ENCODE results near the gene GRIP1.

DNA sequence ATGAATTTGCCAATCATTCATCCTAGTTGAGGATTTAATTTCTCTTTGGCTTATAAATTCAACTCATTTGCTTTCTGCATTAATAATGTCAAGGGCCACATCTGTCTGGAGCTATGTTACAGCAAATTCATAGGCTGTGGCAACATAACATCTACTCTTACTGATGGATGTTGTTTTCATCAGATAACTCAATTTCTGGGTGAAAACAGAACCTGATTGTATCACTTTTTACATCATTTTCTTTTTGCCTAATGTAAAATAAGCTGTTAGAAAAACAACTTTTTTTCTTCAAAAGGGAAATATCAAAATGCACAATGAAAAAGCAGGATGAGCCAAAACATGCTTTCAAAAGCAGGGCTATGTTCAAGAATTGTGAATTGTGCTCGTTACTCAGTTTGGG, 303.3 kb downstream of the GRIP1 start:
- TF ChIP-seq, protein P1, sequence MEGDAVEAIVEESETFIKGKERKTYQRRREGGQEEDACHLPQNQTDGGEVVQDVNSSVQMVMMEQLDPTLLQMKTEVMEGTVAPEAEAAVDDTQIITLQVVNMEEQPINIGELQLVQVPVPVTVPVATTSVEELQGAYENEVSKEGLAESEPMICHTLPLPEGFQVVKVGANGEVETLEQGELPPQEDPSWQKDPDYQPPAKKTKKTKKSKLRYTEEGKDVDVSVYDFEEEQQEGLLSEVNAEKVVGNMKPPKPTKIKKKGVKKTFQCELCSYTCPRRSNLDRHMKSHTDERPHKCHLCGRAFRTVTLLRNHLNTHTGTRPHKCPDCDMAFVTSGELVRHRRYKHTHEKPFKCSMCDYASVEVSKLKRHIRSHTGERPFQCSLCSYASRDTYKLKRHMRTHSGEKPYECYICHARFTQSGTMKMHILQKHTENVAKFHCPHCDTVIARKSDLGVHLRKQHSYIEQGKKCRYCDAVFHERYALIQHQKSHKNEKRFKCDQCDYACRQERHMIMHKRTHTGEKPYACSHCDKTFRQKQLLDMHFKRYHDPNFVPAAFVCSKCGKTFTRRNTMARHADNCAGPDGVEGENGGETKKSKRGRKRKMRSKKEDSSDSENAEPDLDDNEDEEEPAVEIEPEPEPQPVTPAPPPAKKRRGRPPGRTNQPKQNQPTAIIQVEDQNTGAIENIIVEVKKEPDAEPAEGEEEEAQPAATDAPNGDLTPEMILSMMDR (IDR thresholded peaks at IDR 0.05 in 4 of 5, conservative IDR thresholded peaks at IDR 0.05 in 1 of 5) = no peak
- no peak for TF ChIP-seq POLR2A (IDR thresholded peaks at IDR 0.05)
